Fibroblast of skin of scalp (primary cell): ENCODE data around the gene C20orf173.

ENCODE experiments used
- DNase-seq: peaks from one replicate; pipeline ENCODE4 v3.0.0-alpha.2; 2013

The C20orf173 gene

GRCh38 chr20:35506179-35506578 lies 23.3 kb downstream of the C20orf173 start:
- no peak for DNase-seq

- DNase-seq: no peak
These were observed 24.7 kb downstream of the C20orf173 start for GRCh38 chr20:35504751-35505150.

DNA sequence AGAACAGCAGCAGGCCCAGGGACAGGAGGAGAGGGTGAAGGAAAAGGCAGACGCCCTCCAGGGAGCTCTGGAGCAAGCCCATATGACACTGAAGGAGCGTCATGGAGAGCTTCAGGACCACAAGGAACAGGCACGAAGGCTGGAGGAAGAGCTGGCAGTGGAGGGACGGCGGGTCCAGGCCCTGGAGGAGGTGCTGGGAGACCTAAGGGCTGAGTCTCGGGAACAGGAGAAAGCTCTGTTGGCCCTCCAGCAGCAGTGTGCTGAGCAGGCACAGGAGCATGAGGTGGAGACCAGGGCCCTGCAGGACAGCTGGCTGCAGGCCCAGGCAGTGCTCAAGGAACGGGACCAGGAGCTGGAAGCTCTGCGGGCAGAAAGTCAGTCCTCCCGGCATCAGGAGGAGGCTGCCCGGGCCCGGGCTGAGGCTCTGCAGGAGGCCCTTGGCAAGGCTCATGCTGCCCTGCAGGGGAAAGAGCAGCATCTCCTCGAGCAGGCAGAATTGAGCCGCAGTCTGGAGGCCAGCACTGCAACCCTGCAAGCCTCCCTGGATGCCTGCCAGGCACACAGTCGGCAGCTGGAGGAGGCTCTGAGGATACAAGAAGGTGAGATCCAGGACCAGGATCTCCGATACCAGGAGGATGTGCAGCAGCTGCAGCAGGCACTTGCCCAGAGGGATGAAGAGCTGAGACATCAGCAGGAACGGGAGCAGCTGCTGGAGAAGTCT lies 25.5 kb downstream of the C20orf173 start:
- DNase-seq: no peak

GRCh38 chr20:35503281-35503680 lies 26.2 kb downstream of the C20orf173 start:
- DNase-seq: no peak

GRCh38 chr20:35502352-35502751 lies 27.1 kb downstream of the C20orf173 start:
- no peak for DNase-seq

DNA sequence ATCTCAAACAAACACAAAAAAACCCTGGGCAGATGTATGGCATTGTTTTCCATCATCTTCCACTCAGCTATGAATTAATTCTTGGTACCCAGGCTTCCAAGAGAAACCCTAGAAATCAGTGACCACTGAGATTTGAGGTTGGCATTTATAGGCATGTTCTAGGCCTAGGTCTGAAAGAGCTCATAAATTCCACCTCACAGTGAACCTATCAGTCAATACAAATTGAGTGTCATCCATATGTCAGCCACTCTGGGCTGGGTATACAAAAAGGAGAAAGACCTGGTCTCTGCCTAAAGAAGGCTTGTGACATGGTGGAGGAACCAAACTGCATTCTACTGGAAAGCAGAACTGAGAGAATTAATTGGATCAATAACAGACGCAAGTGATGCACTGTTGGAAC lies 30.2 kb downstream of the C20orf173 start:
- no peak for DNase-seq

GRCh38 chr20:35497780-35498189 lies 31.7 kb downstream of the C20orf173 start:
- no peak for DNase-seq

DNA sequence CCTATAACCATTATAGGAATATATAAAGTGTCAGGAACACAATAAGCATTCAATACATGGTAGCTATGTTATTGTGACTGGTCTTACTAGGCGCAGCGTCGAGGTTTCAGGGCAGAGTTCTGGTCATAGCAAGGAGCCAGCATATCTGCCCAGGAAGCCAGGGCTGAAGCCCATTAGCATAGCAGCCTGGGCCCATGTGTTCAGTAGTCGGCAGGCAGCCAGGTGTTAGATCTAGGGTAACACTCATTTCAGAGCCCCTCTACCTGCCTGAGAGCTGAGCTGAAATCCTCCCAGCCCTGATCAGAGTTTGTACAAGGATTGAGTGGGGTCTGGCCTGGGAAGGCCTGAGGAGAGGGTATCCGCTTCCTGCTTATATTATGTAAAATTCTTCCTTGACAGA lies 32.1 kb downstream of the C20orf173 start:
- DNase-seq: no peak

DNA sequence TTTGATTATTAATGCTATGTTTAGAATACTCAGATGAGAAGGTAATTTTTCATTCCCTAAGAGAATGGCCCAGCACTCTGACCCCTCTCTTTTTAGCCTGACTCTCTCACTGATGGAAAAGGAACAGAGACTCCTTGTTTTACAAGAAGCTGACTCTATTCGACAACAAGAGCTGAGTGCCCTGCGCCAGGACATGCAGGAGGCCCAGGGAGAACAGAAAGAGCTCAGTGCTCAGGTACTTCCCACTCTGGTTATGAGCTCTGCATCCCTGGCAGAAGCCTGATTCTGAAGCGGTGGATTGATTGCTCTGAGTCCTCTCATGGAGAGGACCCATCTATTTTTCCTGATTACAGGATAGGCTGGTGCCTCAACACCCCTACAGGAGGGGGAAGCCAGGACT lies 33.0 kb downstream of the C20orf173 start:
- no peak for DNase-seq

DNA sequence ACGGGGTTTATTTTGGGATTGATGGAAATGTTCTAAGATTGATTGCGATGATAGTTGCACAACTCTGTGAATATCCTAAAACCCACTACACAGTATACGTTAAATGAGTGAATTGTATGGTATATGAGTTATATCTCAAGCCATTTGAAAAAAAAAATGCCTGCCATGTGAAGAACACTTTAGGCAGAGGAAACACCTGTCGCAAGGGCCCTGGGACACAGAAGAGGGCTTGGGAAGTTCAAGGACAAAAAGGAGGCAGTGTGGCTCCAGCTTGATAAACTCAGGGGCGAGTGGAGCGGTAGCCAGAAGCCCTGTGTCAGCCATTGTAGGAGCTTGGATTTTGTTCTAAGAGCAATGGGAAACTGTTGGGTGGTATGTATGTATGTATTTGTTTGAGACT lies 37.1 kb downstream of the C20orf173 start:
- DNase-seq: no peak

- no peak for DNase-seq
These were observed 37.6 kb downstream of the C20orf173 start for GRCh38 chr20:35491823-35492222.

DNA sequence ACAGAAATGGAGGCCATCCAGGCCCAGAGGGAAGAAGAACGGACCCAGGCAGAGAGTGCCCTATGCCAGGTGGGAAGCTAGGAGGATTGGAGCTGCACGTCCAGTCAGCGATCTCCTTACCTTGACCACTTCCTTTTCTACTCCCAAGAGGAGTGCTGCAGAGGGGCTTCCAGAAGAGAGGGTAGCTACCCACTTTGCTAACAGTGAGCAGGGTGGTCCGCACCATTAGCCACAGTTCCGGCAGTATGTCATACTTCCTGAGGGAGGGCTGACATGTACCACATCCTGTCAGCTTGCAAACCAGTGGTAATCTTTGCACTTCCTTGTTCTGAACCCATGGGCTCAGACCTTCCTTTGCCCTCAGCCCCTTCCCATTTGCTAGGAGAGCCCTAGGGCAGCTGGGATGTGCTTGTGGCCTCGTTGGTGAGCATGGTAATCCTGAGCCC lies 38.7 kb downstream of the C20orf173 start:
- no peak for DNase-seq

DNA sequence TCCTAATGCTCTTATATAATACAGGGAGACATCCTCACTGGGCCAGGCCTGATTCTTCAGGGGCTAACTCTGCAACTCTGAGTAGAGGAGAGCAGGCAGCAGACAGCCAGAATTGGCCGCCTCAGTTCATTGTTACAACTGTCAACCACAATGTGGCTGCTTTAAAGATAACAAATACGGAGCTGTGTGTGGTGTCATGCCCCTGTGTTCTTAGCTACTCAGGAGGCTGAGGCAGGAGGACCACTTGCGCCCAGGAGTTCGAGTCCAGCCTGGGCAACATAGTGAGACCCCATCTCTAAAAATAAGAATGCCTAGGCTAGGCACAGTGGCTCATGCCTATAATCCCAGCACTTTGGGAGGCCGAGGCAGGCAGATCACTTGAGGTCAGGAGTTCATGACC lies 39.7 kb downstream of the C20orf173 start:
- DNase-seq: no peak

GRCh38 chr20:35487479-35487878 lies 42.0 kb downstream of the C20orf173 start:
- no peak for DNase-seq

DNA sequence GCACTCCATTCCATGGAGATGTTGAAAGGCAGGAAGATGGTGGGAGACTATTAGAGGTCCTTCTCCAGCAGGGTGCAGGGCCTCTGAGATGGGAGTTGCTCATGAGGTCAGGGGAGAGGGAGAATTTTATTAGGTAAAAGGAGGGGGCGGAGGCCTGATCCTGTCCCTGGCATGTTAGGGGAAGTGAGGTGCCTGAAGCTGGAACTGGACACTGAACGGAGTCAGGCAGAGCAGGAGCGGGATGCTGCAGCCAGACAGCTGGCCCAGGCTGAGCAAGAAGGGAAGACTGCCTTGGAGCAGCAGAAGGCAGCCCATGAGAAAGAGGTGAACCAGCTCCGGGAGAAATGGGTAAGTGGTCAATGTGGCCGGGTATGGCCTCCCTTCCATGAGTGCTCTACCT lies 49.7 kb downstream of the C20orf173 start:
- no peak for DNase-seq

- no peak for DNase-seq
These were observed 50.5 kb downstream of the C20orf173 start for GRCh38 chr20:35478804-35479472.
